Mesenchymal stem cell (in vitro differentiated cells and primary cell): ENCODE measurements around the gene EDDM3A.

Experiments used
- DNase-seq: peaks from one replicate; pipeline ENCODE4 v3.0.0-alpha.2; 2013
- H2AFZ ChIP-seq: one replicate; pipeline ENCODE4 v1.6.1; 2013; ENCODE audit warnings: low read depth, mild to moderate bottlenecking, control low read depth, inconsistent platforms, low read length, moderate library complexity
- H2AK5ac ChIP-seq: 2 replicates; pipeline ENCODE4 v1.6.1; 2013; ENCODE audit warnings: low read length, moderate library complexity, mild to moderate bottlenecking, inconsistent platforms; ENCODE audit not compliant: severe bottlenecking
- H2BK120ac ChIP-seq: one replicate; pipeline ENCODE4 v1.6.1; 2013; ENCODE audit warnings: low read depth, mild to moderate bottlenecking, inconsistent platforms, low read length, moderate library complexity
- H2BK12ac ChIP-seq, 2 experiments: one replicate each; pipeline ENCODE4 v1.6.1; 2013; ENCODE audit warnings: inconsistent platforms in 2 of 2, low read length in 2 of 2, mild to moderate bottlenecking in 2 of 2, moderate library complexity in 2 of 2, control low read depth in 1 of 2
- H2BK15ac ChIP-seq: one replicate; pipeline ENCODE4 v1.6.1; 2013; ENCODE audit warnings: mild to moderate bottlenecking, low read depth, inconsistent platforms; ENCODE audit not compliant: poor library complexity, severe bottlenecking
- H2BK5ac ChIP-seq: 2 replicates; pipeline ENCODE4 v1.6.1; 2013; ENCODE audit warnings: low read depth, mild to moderate bottlenecking, low read length, control low read depth, inconsistent platforms; ENCODE audit not compliant: poor library complexity, severe bottlenecking
- H3K14ac ChIP-seq, 2 experiments: one replicate each; pipeline ENCODE4 v1.6.1; 2013; ENCODE audit warnings: inconsistent platforms in 2 of 2, low read length in 2 of 2, control low read depth in 1 of 2, mild to moderate bottlenecking in 1 of 2, moderate library complexity in 1 of 2
- H3K18ac ChIP-seq, 2 experiments: one replicate each; pipeline ENCODE4 v1.6.1; 2013; ENCODE audit warnings: inconsistent platforms in 2 of 2, low read length in 2 of 2, control low read depth in 1 of 2, low read depth in 1 of 2, mild to moderate bottlenecking in 1 of 2
- H3K23ac ChIP-seq, 2 experiments: one replicate each; pipeline ENCODE4 v1.6.1; 2013; ENCODE audit warnings: inconsistent platforms in 2 of 2, low read length in 2 of 2, mild to moderate bottlenecking in 2 of 2, moderate library complexity in 2 of 2, control low read depth in 1 of 2
- H3K27ac ChIP-seq: 2 replicates; pipeline ENCODE4 v1.5.1; 2013; ENCODE audit warnings: mild to moderate bottlenecking, moderate library complexity, low read length, control low read depth, inconsistent platforms; ENCODE audit not compliant: poor library complexity, severe bottlenecking
- H3K27me3 ChIP-seq, 2 experiments: 2 replicates each; pipeline versions ENCODE4 v1.6.1 to v1.7.0; 2013; ENCODE audit warnings: low read length in 2 of 2, mild to moderate bottlenecking in 2 of 2, moderate library complexity in 2 of 2, control low read depth in 1 of 2, inconsistent platforms in 1 of 2; ENCODE audit not compliant: control insufficient read depth in 1 of 2, insufficient read depth in 1 of 2
- H3K36me3 ChIP-seq, 2 experiments: 2 replicates each; pipeline versions ENCODE4 v1.6.1 to v1.7.0; 2013; ENCODE audit warnings: low read length in 2 of 2, control low read depth in 1 of 2, inconsistent platforms in 1 of 2, low read depth in 1 of 2, mild to moderate bottlenecking in 1 of 2; ENCODE audit not compliant: insufficient read depth in 2 of 2, control insufficient read depth in 1 of 2
- H3K4ac ChIP-seq, 2 experiments: one replicate each; pipeline ENCODE4 v1.6.1; 2013; ENCODE audit warnings: inconsistent platforms in 2 of 2, low read length in 2 of 2, mild to moderate bottlenecking in 2 of 2, moderate library complexity in 2 of 2, control low read depth in 1 of 2, low read depth in 1 of 2
- H3K4me1 ChIP-seq: 2 replicates; pipeline ENCODE4 v1.6.1; 2013; ENCODE audit warnings: low read depth, low read length, control low read depth; ENCODE audit not compliant: control insufficient read depth, insufficient read depth
- H3K4me2 ChIP-seq: 2 replicates; pipeline ENCODE4 v1.6.1; 2013; ENCODE audit warnings: low read length, mild to moderate bottlenecking, inconsistent platforms; ENCODE audit not compliant: poor library complexity, severe bottlenecking
- H3K4me3 ChIP-seq, 2 experiments: 2 replicates each; pipeline versions ENCODE4 v1.5.1 to v1.7.0; 2013; ENCODE audit warnings: low read length in 2 of 2, mild to moderate bottlenecking in 2 of 2, control low read depth in 1 of 2, low read depth in 1 of 2; ENCODE audit not compliant: insufficient read depth in 1 of 2
- H3K79me1 ChIP-seq: replicated peaks from 2 replicates; pipeline ENCODE4 v1.6.1; 2013; ENCODE audit warnings: mild to moderate bottlenecking, control low read depth, low read length, inconsistent platforms; ENCODE audit not compliant: poor library complexity, severe bottlenecking
- H3K9ac ChIP-seq: 2 replicates; pipeline ENCODE4 v1.7.0; 2013; ENCODE audit warnings: mild to moderate bottlenecking, low read length, moderate library complexity
- H3K9me3 ChIP-seq: 2 replicates; pipeline ENCODE4 v1.7.0; 2013; ENCODE audit warnings: mild to moderate bottlenecking, low read length; ENCODE audit not compliant: control insufficient read depth
- H4K8ac ChIP-seq: one replicate; pipeline ENCODE4 v1.6.1; 2013; ENCODE audit warnings: inconsistent platforms, mild to moderate bottlenecking, low read length, moderate library complexity
- H4K91ac ChIP-seq: one replicate; pipeline ENCODE4 v1.6.1; 2013; ENCODE audit warnings: mild to moderate bottlenecking, low read length, inconsistent platforms
- WGBS: methylation state at CpG from one replicate; pipeline ENCODE4 v1.1.7; 2013; ENCODE audit warnings: mixed read lengths; 5-methylcytosine and 5-hydroxymethylcytosine counted together

EDDM3A gene

GRCh38 chr14:20732477-20732876 lies 13.2 kb upstream of the EDDM3A start:
- no peak overlapping the region for H3K27ac ChIP-seq
- peaks cover 3 to 20% of the 10 kb centered on the region in 2 experiments for H3K27me3 ChIP-seq
- H3K9me3 ChIP-seq, result no peaks in the 10 kb centered on the region
- no peak overlapping the region for H3K18ac ChIP-seq
- WGBS, result 74% methylated on average over 5 of the region's 5 CpGs
- H3K4me3 ChIP-seq, result no peak overlapping the region
- no peaks in the 10 kb centered on the region for H3K36me3 ChIP-seq
- no peak overlapping the region for H3K9ac ChIP-seq
- no peaks in the 10 kb centered on the region for H3K4me1 ChIP-seq
- H2BK15ac ChIP-seq, result no peak overlapping the region
- H3K14ac ChIP-seq, result no peak overlapping the region
- no peak overlapping the region for H2AK5ac ChIP-seq
- H3K4me2 ChIP-seq, result no peak overlapping the region
- H2BK5ac ChIP-seq, result no peak overlapping the region
- no peak overlapping the region for H2AFZ ChIP-seq
- no peak for DNase-seq
- H3K23ac ChIP-seq, result no peak overlapping the region
- no peak overlapping the region for H4K8ac ChIP-seq
- no peaks in the 10 kb centered on the region for H3K79me1 ChIP-seq
- no peak overlapping the region for H4K91ac ChIP-seq
- H3K4ac ChIP-seq, result no peak overlapping the region
- H2BK120ac ChIP-seq, result no peak overlapping the region
- no peak overlapping the region for H2BK12ac ChIP-seq

DNA sequence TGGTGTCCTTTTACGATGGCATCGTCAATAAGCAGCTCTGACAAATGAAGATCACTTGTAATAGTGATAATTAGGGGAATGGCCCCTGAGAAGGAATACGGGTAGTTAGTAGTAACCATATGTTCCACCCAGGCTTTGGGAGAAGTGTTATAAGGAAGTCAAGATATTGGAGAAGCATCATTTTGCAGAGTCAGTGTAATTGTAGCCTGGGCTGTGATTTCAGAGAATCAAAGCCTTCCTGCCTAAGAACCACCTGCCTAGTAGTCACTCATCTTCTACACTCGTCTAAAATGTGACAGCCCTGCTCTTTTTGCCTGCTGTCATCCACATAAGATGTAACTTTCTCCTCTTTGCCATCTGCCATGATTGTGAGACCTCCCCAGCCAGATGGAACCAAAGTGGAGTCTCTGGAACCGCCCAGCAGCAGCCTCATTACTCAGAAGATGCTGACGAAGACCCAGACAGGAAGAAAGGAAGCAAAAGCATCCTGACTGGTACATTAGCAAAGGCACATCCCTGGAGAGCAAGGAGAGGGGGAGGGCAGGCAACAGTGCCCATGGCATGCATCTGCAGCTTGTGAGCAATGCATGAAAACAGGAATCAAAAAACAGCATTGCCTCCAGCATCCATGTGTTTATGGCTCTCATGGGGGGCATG lies 12.6 kb upstream of the EDDM3A start:
- no peaks in the 10 kb centered on the region for H3K79me1 ChIP-seq
- H3K23ac ChIP-seq, result no peak overlapping the region
- no peaks in the 10 kb centered on the region for H3K4me1 ChIP-seq
- no peak overlapping the region for H2BK15ac ChIP-seq
- no peak overlapping the region for H3K27ac ChIP-seq
- H3K4me2 ChIP-seq, result no peak overlapping the region
- no peak overlapping the region for H3K4ac ChIP-seq
- H3K9me3 ChIP-seq, result no peaks in the 10 kb centered on the region
- no peak overlapping the region for H3K4me3 ChIP-seq
- H2AFZ ChIP-seq, result no peak overlapping the region
- H2BK5ac ChIP-seq, result no peak overlapping the region
- H3K18ac ChIP-seq, result no peak overlapping the region
- H3K27me3 ChIP-seq, result peaks cover 0 to 14% of the 10 kb centered on the region in 2 experiments
- no peak overlapping the region for H2BK120ac ChIP-seq
- no peak overlapping the region for H2BK12ac ChIP-seq
- no peak for DNase-seq
- WGBS, result 61% methylated on average over 6 of the region's 6 CpGs
- no peak overlapping the region for H4K8ac ChIP-seq
- H3K9ac ChIP-seq, result no peak overlapping the region
- no peak overlapping the region for H4K91ac ChIP-seq
- no peak overlapping the region for H2AK5ac ChIP-seq
- no peaks in the 10 kb centered on the region for H3K36me3 ChIP-seq
- no peak overlapping the region for H3K14ac ChIP-seq

DNA sequence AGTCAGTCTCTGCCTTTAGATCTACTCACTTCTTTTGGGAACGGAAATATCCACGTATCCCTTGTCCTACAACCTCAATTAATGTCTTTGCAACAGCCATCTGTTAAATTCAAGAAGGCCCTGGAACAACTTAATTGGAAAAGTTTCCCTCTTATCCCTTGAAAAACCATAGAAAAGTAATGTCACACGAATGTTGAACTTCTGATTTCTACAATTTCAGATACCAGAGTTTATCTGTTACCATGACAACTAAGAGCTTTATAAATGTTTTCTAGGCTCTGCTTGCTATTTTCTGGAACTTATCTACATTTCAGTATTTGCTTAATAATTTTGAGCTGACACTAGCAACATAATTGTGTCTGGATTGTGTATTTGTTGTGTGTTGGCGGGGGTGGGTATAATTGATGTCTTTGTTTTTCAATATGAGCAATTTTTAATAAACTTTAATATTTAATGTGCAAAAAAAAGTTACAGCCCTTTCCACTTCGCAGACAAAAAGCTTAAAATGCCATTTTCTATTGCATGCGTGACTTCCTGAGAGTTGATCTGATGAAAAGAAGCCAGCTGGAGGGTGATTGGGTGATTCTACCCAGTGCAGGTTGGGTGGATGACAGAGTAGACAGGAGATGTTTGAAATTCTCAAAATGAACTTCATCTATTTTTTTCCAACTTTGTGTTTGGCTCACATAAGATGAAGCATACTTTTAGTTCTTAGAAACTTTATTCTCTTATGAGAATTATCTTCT lies 11.8 kb upstream of the EDDM3A start:
- no peak overlapping the region for H3K18ac ChIP-seq
- no peak overlapping the region for H2AK5ac ChIP-seq
- H3K27ac ChIP-seq, result no peak overlapping the region
- no peaks in the 10 kb centered on the region for H3K9me3 ChIP-seq
- no peak overlapping the region for H2BK5ac ChIP-seq
- no peak overlapping the region for H3K14ac ChIP-seq
- H4K8ac ChIP-seq, result no peak overlapping the region
- no peak overlapping the region for H2BK120ac ChIP-seq
- no peaks in the 10 kb centered on the region for H3K4me1 ChIP-seq
- H3K4me2 ChIP-seq, result no peak overlapping the region
- WGBS, result 35% methylated on average over 3 of the region's 6 CpGs
- no peak overlapping the region for H3K4ac ChIP-seq
- no peaks in the 10 kb centered on the region for H3K36me3 ChIP-seq
- H2BK12ac ChIP-seq, result no peak overlapping the region
- H3K27me3 ChIP-seq, result peaks cover 0 to 15% of the 10 kb centered on the region in 2 experiments
- no peak overlapping the region for H4K91ac ChIP-seq
- H3K23ac ChIP-seq, result no peak overlapping the region
- H3K9ac ChIP-seq, result no peak overlapping the region
- no peak overlapping the region for H2AFZ ChIP-seq
- DNase-seq, result no peak
- H3K79me1 ChIP-seq, result no peaks in the 10 kb centered on the region
- no peak overlapping the region for H3K4me3 ChIP-seq
- no peak overlapping the region for H2BK15ac ChIP-seq

DNA sequence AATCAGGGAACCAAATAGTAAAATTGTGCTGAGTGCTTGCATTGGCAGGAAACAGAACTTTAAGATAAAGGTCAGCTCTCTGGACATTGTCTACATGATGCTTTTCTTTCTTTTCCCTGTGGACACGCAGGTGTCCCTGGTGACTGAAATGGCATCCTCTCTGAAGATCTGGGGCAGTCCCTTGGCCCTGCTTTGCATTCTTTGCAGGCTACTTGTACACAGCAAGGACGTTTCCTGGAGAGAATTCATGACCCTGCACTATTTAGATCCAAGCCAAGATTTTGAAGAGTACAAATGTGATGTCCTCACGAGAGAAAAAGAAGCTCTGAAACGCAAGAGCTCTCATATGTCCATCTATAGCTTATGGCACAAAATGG lies 11.3 kb upstream of the EDDM3A start:
- Histone ChIP-seq H3K4ac (no peak overlapping the region), H2BK5ac (no peak overlapping the region), H2AK5ac (no peak overlapping the region), H3K4me1 (no peaks in the 10 kb centered on the region), H2BK120ac (no peak overlapping the region), H3K4me3 (no peak overlapping the region), H2BK15ac (no peak overlapping the region), H2AFZ (no peak overlapping the region), H3K27me3 (peaks cover 0 to 19% of the 10 kb centered on the region in 2 experiments), H3K36me3 (no peaks in the 10 kb centered on the region), H3K9ac (no peak overlapping the region), H4K8ac (no peak overlapping the region), H3K14ac (no peak overlapping the region), H3K4me2 (no peak overlapping the region), H3K18ac (no peak overlapping the region), H3K27ac (no peak overlapping the region), H3K79me1 (no peaks in the 10 kb centered on the region), H3K23ac (no peak overlapping the region), H2BK12ac (no peak overlapping the region), H3K9me3 (no peaks in the 10 kb centered on the region), H4K91ac (no peak overlapping the region)
- DNase-seq, result no peak
- 56% methylated on average over 4 of the region's 4 CpGs for WGBS
